Sigmoid colon (tissue), 4 donors: ENCODE results near the gene VPS13D.

Source experiments
- POLR2AphosphoS5 ChIP-seq, 4 donors: sonication (generic); formaldehyde crosslinking; IDR thresholded peaks; one replicate each; pipeline ENCODE4 v1.6.1; 2017; ENCODE audit warnings: antibody characterized with exemption in 4 of 4
- TF ChIP-seq, protein P1 (sequence below), 4 experiments: fragments of 450-650 bp in 3 of 4; fragments of 200-600 bp in 1 of 4; IDR thresholded peaks; one replicate each; pipeline ENCODE4 v1.5.1; 2016 to 2019; ENCODE audit warnings: antibody characterized with exemption in 4 of 4, mild to moderate bottlenecking in 3 of 4, moderate library complexity in 2 of 4

DNA sequence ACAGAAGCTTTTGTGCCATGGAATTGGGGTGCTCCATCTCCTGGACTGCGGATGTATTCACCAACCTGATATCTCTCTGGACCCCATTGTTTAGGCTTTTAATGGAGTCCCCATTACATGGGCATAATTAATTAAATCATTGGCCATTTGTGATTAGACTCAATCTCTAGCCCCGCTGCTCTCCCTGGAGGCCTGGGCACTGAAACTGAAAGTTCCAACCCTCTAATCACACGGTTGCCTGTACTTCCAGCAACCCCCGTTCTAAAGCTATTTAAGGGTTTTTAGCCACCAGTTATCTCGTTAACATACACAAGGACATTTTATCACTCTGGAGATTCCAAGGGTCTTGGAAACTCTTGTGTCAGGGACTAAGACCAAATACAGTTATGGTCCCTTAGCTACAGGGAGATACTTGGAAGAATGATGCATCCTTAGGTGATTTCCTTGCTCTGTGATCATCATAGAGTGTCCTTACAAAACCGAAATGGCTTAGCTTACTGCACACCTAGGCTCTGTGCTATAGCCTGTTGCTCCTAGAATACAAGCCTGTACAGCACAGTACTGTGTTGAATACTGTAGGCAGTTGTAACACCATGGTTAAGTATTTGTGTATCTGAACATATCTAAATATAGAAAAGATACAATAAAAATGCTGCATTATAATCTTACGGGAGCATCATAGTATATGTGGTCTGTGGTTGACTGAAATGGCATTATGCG lies 71.8 kb downstream of the VPS13D start:
- TF ChIP-seq, protein P1, sequence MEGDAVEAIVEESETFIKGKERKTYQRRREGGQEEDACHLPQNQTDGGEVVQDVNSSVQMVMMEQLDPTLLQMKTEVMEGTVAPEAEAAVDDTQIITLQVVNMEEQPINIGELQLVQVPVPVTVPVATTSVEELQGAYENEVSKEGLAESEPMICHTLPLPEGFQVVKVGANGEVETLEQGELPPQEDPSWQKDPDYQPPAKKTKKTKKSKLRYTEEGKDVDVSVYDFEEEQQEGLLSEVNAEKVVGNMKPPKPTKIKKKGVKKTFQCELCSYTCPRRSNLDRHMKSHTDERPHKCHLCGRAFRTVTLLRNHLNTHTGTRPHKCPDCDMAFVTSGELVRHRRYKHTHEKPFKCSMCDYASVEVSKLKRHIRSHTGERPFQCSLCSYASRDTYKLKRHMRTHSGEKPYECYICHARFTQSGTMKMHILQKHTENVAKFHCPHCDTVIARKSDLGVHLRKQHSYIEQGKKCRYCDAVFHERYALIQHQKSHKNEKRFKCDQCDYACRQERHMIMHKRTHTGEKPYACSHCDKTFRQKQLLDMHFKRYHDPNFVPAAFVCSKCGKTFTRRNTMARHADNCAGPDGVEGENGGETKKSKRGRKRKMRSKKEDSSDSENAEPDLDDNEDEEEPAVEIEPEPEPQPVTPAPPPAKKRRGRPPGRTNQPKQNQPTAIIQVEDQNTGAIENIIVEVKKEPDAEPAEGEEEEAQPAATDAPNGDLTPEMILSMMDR (IDR thresholded peaks at IDR 0.05): no peak
- no peak for TF ChIP-seq POLR2AphosphoS5 (IDR thresholded peaks at IDR 0.05)
